ENCODE results near the gene TASL.

GRCh38 chrX:30610026-30610425 lies 32.5 kb upstream of the TASL start:
- no peak for TF ChIP-seq CTCF (IDR thresholded peaks at IDR 0.05)
- no peak for TF ChIP-seq SIN3A (IDR thresholded peaks at IDR 0.05; ENCODE audit: borderline replicate concordance, insufficient read depth, low read depth, low read length)

Data from Panc1 (cell line).